Adipocyte (in vitro differentiated cells): ENCODE data around the gene SPIN1.

Experiments
- DNase-seq: peaks from one replicate; pipeline ENCODE4 v3.0.0-alpha.2; 2015; ENCODE audit warnings: low read depth
- H3K27me3 ChIP-seq: replicated peaks from 2 replicates; pipeline ENCODE4 v1.7.0; 2013; ENCODE audit warnings: mild to moderate bottlenecking, low read length, moderate library complexity; ENCODE audit not compliant: control insufficient read depth, insufficient read depth
- H3K36me3 ChIP-seq: 2 replicates; pipeline ENCODE4 v1.7.0; 2013; ENCODE audit warnings: low read length, mild to moderate bottlenecking, moderate library complexity; ENCODE audit not compliant: control insufficient read depth, insufficient read depth, severe bottlenecking
- H3K4me1 ChIP-seq: 2 replicates; pipeline ENCODE4 v1.7.0; 2013; ENCODE audit warnings: mild to moderate bottlenecking, low read length, moderate library complexity; ENCODE audit not compliant: control insufficient read depth, insufficient read depth
- H3K4me3 ChIP-seq: 2 replicates; pipeline ENCODE4 v1.7.0; 2013; ENCODE audit warnings: mild to moderate bottlenecking, low read length, moderate library complexity
- H3K9ac ChIP-seq: 2 replicates; pipeline ENCODE4 v1.7.0; 2013; ENCODE audit warnings: mild to moderate bottlenecking, low read length, moderate library complexity
- H3K9me3 ChIP-seq: 2 replicates; pipeline ENCODE4 v1.7.0; 2013; ENCODE audit warnings: mild to moderate bottlenecking, low read length, moderate library complexity; ENCODE audit not compliant: control insufficient read depth

The SPIN1 gene

GRCh38 chr9:88464851-88465250, 76.6 kb downstream of the SPIN1 start:
- Histone ChIP-seq H3K4me1 (peaks cover 13% of the 10 kb centered on the region), H3K27me3 (no peaks in the 10 kb centered on the region), H3K4me3 (no peak overlapping the region), H3K9ac (no peak overlapping the region), H3K36me3 (peaks cover 23% of the 10 kb centered on the region), H3K9me3 (no peaks in the 10 kb centered on the region)
- DNase-seq = peak; percentile 22

GRCh38 chr9:88468226-88468625, 80.0 kb downstream of the SPIN1 start:
- Histone ChIP-seq H3K36me3 (peaks cover 15% of the 10 kb centered on the region), H3K4me3 (no peak overlapping the region), H3K9ac (no peak overlapping the region), H3K4me1 (no peaks in the 10 kb centered on the region), H3K9me3 (no peaks in the 10 kb centered on the region), H3K27me3 (no peaks in the 10 kb centered on the region)
- DNase-seq = no peak

- H3K4me3 ChIP-seq = no peak overlapping the region
- DNase-seq = peak; percentile 11
Measured at GRCh38 chr9:88476491-88477271, 88.4 kb downstream of the SPIN1 start.

GRCh38 chr9:88477300-88477751, 89.1 kb downstream of the SPIN1 start:
- Histone ChIP-seq H3K4me3 (no peak overlapping the region), H3K9ac (no peak overlapping the region), H3K36me3 (peaks cover 6% of the 10 kb centered on the region), H3K27me3 (no peaks in the 10 kb centered on the region), H3K4me1 (peaks cover 24% of the 10 kb centered on the region), H3K9me3 (no peaks in the 10 kb centered on the region)
- DNase-seq = peak; percentile 84

More at GRCh38 chr9:88476491-88477271, 88.4 kb downstream of the SPIN1 start:
- H3K9me3 ChIP-seq = no peaks in the 10 kb centered on the region
- H3K36me3 ChIP-seq = peaks cover 6% of the 10 kb centered on the region
- H3K27me3 ChIP-seq = no peaks in the 10 kb centered on the region
- peaks cover 24% of the 10 kb centered on the region for H3K4me1 ChIP-seq
- H3K9ac ChIP-seq = no peak overlapping the region

GRCh38 chr9:88478246-88478645, 90.0 kb downstream of the SPIN1 start:
- Histone ChIP-seq H3K27me3 (no peaks in the 10 kb centered on the region), H3K4me1 (peaks cover 24% of the 10 kb centered on the region), H3K36me3 (peaks cover 6% of the 10 kb centered on the region), H3K4me3 (no peak overlapping the region), H3K9ac (no peak overlapping the region), H3K9me3 (no peaks in the 10 kb centered on the region)
- DNase-seq = peak; percentile 19

GRCh38 chr9:88481933-88482332, 93.7 kb downstream of the SPIN1 start:
- Histone ChIP-seq H3K36me3 (no peaks in the 10 kb centered on the region), H3K4me3 (no peak overlapping the region), H3K9ac (no peak overlapping the region), H3K27me3 (no peaks in the 10 kb centered on the region), H3K4me1 (peaks cover 18% of the 10 kb centered on the region), H3K9me3 (no peaks in the 10 kb centered on the region)
- DNase-seq = no peak

- DNase-seq = no peak
Measured at GRCh38 chr9:88488166-88488565, 99.9 kb downstream of the SPIN1 start.

GRCh38 chr9:88494983-88495721, 106.9 kb downstream of the SPIN1 start:
- no peak for DNase-seq
- H3K4me1 ChIP-seq = no peaks in the 10 kb centered on the region
- no peaks in the 10 kb centered on the region for H3K9me3 ChIP-seq
- no peaks in the 10 kb centered on the region for H3K27me3 ChIP-seq
- H3K36me3 ChIP-seq = no peaks in the 10 kb centered on the region
- no peak overlapping the region for H3K4me3 ChIP-seq
- no peak overlapping the region for H3K9ac ChIP-seq

More at GRCh38 chr9:88488166-88488565, 99.9 kb downstream of the SPIN1 start:
- Histone ChIP-seq H3K4me1 (no peaks in the 10 kb centered on the region), H3K27me3 (no peaks in the 10 kb centered on the region), H3K9ac (no peak overlapping the region), H3K9me3 (no peaks in the 10 kb centered on the region), H3K4me3 (no peak overlapping the region), H3K36me3 (no peaks in the 10 kb centered on the region)

- Histone ChIP-seq H3K36me3 (no peaks in the 10 kb centered on the region), H3K9me3 (no peaks in the 10 kb centered on the region), H3K4me3 (no peak overlapping the region), H3K9ac (no peak overlapping the region), H3K4me1 (no peaks in the 10 kb centered on the region), H3K27me3 (no peaks in the 10 kb centered on the region)
- DNase-seq = no peak
Measured at GRCh38 chr9:88497224-88497623, 109.0 kb downstream of the SPIN1 start.

GRCh38 chr9:88498880-88499279, 110.6 kb downstream of the SPIN1 start:
- no peaks in the 10 kb centered on the region for H3K4me1 ChIP-seq
- H3K4me3 ChIP-seq = no peak overlapping the region
- H3K9ac ChIP-seq = no peak overlapping the region
- H3K36me3 ChIP-seq = no peaks in the 10 kb centered on the region
- no peak for DNase-seq
- H3K9me3 ChIP-seq = no peaks in the 10 kb centered on the region
- H3K27me3 ChIP-seq = no peaks in the 10 kb centered on the region

GRCh38 chr9:88501086-88501485, 112.8 kb downstream of the SPIN1 start:
- no peak for DNase-seq
- Histone ChIP-seq H3K4me1 (no peaks in the 10 kb centered on the region), H3K36me3 (no peaks in the 10 kb centered on the region), H3K9me3 (no peaks in the 10 kb centered on the region), H3K27me3 (peaks cover 4% of the 10 kb centered on the region), H3K4me3 (no peak overlapping the region), H3K9ac (no peak overlapping the region)
